OCI-LY1 (cell line): Measurements from ENCODE around the gene GALC.

Experiments used
- CTCF ChIP-seq: fragments of 200-600 bp; sonication (generic), shearing (Covaris generic); IDR thresholded peaks from 2 replicates; pipeline ENCODE4 v1.5.1; 2017; ENCODE audit warnings: mild to moderate bottlenecking, antibody characterized with exemption, low read length, moderate library complexity, mixed read lengths
- EZH2 ChIP-seq: fragments of 200-600 bp; sonication (generic), shearing (Covaris generic); IDR thresholded peaks from 2 replicates; pipeline ENCODE4 v1.8.0; 2017; ENCODE audit warnings: borderline replicate concordance, mixed run types, mild to moderate bottlenecking, antibody characterized with exemption, low read length, moderate library complexity, mixed read lengths

GRCh38 chr14:87892763-87893162 is 100.2 kb downstream of the GALC start:
- no peak for TF ChIP-seq CTCF
- TF ChIP-seq EZH2: no peak
